ENCODE measurements around the gene WDR44.
"Not testable (repeated sequence)": the region's sequence is repeated elsewhere in the genome, so short reads cannot be mapped to it uniquely, and the experiment has no call there.

The WDR44 gene, protein sequence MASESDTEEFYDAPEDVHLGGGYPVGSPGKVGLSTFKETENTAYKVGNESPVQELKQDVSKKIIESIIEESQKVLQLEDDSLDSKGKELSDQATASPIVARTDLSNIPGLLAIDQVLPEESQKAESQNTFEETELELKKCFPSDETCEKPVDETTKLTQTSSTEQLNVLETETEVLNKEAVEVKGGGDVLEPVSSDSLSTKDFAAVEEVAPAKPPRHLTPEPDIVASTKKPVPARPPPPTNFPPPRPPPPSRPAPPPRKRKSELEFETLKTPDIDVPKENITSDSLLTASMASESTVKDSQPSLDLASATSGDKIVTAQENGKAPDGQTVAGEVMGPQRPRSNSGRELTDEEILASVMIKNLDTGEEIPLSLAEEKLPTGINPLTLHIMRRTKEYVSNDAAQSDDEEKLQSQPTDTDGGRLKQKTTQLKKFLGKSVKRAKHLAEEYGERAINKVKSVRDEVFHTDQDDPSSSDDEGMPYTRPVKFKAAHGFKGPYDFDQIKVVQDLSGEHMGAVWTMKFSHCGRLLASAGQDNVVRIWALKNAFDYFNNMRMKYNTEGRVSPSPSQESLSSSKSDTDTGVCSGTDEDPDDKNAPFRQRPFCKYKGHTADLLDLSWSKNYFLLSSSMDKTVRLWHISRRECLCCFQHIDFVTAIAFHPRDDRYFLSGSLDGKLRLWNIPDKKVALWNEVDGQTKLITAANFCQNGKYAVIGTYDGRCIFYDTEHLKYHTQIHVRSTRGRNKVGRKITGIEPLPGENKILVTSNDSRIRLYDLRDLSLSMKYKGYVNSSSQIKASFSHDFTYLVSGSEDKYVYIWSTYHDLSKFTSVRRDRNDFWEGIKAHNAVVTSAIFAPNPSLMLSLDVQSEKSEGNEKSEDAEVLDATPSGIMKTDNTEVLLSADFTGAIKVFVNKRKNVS

DNA sequence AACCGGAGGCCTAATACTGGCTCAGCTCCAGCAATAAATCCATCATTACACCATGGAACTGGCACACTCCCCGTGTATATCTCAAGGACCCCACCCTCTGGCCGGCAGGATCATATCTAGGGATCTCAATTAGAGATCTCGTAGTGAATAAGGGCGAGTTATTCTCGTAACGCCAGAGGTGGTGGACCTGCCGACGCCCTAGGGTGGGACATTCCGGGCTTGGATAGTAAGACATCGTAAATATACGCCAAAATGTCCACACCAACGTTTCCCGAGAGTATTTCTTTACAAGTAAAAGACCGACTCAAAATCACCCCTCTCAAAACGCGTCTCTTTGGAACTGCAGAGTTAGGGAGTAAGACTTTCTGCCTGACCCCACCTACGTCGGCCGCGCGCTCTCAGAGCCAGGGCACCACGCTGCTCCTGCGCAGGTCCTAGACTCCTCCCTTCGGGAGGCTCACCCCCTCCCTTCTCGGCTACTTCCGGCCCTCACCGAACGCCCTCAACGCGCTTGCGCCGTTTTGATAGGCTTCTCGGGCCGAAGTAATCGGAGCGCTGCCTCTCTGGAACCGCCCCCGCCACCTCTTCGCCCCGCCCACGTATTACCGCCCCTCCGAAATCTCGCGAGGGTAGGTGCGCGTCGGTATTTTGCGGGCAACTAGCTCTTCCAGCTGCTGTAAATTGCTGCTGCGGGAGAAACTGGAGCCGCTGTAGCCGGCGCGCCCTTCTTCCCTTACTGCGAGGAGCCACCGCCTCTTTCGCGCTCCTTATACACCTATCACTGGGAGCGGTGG is at the start of gene WDR44:
Gene WDR44, plus strand, starts transcription at position 643 of the 794 bp plus-strand sequence. CDS start 398 bp downstream, outside the sequence.
- DNase-seq (ENCODE audit: low read depth in 2 of 2): peak; percentile 79 to 86

DNA sequence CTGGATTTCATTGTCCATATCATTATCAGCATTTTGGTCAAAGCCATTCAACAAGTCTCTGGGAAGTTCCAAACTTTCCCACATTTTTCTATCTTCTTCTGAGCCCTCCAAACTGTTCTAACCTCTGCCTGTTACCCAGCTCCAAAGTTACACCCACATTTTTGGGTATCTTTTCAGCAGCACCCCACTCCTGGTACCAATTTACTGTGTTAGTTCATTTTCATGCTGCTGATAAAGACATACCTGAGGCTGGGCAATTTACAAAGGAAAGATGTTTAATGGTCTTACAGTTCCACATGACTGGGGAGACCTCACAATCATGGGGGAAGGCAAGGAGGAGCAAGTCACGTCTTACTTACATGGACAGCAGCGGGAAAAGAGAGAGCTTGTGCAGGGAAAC is 40.1 kb upstream of the WDR44 start:
- DNase-seq (ENCODE audit: low read depth in 2 of 2): not testable (repeated sequence)

DNA sequence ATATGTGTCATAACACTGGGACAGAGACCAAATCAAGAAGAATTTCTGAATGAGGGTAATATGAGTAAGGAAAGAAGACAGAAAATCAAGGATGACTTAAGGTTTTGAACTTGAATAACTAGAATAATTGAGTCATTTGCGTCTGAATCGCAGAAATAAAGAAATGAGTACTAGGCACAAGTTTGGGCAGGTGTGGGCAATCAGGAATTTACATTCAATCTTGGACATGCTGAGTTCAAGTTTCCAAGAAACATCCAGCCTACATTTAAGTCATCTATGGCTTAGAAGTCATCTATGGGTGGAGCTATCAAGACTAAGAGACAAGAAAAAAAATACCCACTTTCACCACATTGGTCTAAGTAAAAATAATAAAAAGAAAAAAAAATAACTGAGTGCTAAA is 30.4 kb upstream of the WDR44 start:
- no peak for DNase-seq (ENCODE audit: low read depth in 2 of 2)

DNA sequence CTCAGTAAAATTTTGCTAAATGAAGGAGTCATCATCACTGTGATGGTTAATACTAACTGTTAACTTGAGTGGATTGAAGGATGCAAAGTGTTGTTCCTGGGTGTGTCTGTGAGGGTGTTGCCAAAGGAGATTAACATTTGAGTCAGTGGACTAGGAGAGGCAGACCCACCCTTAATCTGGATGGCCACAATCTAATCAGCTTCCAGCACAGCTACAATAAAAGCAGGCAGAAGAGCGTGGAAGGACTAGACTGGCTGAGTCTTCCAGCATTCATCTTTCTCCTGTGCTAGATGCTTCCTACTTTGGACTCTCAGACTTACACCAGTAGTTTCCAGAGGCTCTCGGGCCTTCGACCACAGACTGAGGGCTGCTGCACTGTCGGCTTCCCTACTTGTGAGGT is 21.3 kb upstream of the WDR44 start:
- no peak for DNase-seq (ENCODE audit: low read depth in 2 of 2)

DNA sequence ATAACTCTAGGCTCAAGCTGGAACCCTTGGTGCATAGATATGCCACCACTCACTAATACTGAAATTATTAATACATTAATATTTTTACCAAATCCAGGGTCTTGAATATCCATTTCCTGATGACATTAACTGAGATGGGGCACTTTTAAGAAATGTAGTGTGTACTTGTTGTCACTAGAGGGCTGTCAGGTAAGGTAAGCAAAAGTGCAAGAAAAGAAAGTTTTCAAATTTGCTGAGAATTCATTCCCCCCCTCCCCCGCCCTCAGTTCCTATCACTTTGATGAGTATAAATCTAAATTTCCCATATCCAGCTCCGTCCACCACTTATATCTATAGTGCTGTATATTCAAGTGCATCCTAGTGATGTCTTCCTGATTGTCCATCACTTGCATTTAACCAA is 20.5 kb upstream of the WDR44 start:
- DNase-seq (ENCODE audit: low read depth in 2 of 2): no peak

DNA sequence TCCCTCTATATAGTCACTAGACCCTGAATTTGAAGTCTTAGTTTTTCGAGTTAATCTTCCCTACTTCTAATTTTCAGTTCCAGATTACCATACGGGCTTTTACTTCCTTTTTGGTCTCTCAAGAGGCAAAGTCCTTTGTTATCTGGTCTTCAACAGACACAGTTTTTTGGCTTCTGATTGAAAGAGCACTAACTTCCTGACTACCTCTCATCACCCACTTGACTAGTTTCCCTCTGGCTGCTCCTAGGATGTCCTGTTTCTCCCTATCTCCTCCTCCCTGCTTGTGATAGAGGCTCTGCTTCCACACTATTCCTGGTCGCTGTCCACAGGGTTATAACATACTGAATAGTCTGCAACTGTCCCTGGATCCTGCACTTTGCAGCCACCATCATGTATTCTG is 16.7 kb upstream of the WDR44 start:
- no peak for DNase-seq (ENCODE audit: low read depth in 2 of 2)

DNA sequence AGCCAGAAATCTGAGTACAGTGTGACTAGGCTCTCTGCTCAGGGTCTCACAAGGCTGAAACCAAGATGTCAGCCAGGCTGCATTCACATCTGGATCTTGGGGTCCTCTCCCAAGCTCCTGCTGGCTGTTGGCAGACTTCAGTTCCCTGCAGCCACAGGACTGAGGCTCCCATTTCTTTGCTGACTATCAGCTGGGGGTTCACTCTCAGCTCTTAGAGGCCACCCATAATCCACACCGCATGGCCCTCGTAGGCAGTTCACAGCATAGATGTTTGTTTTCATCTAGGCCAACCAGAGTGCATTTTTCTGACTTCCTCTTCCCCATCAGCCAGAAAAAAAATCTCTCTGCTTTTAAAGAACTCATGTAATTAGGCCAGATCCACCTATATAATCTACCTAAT is 8.2 kb upstream of the WDR44 start:
- DNase-seq (ENCODE audit: low read depth in 2 of 2): no peak

DNA sequence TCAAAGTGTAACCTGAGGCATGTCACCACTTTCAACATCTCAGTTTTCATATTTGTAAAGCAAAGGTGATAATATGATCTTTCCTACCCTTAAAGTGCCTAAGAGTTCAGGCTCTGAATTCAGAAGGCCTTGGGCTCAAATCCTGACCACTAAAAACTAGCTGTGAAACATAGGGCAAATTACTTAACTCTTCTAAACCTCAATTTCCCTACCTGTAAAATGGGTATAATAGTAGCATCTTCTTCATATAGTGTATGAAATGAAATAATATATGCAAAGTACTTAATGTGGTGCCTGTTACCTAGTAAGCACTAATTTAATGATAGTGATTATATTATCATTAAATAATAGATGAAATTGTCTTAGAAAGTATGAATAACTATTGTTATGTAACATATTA is 7.0 kb upstream of the WDR44 start:
- no peak for DNase-seq (ENCODE audit: low read depth in 2 of 2)

DNA sequence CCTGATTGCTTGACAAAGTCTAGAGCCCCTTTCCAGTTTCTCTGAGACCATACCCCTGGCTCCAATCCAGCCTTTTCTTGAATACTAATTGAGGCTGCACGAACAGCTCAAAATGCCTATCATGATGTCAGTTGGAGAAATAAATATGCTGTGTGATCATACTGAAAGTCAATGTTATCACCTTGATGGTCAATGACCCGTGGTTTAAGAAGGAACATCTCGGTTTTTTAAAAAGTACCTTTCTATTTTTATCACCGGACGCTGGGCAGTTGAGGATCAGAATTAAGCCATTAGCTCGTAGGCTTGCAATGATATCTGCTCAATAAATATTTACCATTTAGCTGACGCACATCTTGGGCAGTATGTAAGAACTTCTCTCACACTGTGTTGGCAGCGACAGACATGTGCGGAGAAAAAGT is 852 bp upstream of the WDR44 start:
- no peak for DNase-seq (ENCODE audit: low read depth in 2 of 2)

DNA sequence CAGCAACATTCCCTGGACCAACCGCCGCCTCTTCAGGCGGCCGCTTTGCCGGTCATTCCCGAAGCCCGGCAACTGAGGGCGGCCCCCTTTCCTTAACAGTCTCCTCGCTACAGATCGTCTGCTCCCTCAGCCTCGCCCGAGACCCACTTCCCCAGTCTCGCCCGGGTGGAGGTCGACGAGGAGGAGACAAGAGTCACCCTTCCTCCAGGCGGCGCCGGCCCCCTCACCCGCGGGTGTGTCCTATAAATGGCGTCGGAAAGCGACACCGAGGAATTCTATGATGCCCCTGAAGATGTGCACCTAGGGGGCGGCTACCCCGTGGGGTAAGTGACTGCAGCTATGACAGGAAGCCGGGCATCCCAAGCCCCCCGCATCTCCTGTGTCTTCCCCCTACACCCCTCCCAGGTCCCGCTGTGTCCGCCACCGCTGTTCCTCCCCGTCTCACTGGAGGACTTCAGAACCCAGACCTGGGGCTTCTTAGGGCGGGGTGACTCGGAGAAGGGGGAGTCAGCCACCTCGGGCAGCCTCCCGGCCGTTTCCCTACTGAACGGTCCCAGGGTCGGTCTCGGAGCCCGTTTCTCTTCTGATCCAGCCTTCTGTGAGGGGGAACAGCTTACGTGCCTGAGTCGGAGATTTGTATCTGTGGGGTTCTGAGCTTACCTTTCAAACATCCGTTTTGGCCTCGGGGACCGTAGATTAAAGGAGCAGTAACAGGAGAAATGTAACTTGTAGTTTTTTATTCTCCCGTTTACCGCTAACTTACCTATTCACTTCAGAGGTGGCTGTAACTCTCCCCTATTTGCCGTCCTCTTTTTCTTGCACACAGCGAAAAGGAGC is 570 bp downstream of the WDR44 start:
- peak; percentile 10 to 31 for DNase-seq (ENCODE audit: low read depth in 2 of 2)

DNA sequence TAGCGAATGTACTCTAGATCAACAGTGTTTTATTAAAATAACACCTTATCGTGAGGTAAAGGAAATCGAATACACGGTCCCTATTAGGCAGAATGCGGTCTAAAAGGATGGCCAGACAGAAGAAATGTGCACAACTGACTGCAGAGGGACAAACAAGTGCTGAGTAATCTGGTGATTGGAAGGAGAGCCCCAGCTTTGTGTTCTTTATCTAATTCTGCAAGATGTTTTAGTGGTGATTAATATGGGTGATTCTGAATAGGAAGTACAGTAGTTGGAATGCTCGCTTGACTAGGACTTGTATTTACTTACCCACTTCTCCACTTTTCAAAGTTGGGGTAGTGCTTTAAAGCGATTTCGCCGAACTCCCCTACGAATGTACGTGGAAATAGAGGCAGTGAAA is 1.2 kb downstream of the WDR44 start:
- DNase-seq (ENCODE audit: low read depth in 2 of 2): no peak

DNA sequence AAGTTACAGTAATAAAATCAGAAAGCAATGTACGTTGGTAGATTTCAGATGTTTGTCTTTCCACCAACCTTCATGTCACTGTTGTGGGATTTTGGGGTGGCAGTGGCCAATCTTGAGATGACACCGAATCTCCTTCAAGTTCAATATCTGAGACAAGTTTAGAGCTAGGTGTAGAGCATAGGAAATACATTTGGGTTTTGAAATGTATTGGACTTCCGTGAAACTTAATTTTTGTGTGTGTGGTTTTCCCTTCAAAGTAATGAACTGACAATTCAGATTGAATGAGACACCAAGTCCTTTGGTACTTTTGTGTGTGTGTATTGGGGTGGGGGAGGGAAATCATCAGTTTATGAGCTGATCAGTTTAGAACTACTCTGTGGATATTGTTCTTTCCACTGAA is 1.8 kb downstream of the WDR44 start:
- DNase-seq (ENCODE audit: low read depth in 2 of 2): no peak

DNA sequence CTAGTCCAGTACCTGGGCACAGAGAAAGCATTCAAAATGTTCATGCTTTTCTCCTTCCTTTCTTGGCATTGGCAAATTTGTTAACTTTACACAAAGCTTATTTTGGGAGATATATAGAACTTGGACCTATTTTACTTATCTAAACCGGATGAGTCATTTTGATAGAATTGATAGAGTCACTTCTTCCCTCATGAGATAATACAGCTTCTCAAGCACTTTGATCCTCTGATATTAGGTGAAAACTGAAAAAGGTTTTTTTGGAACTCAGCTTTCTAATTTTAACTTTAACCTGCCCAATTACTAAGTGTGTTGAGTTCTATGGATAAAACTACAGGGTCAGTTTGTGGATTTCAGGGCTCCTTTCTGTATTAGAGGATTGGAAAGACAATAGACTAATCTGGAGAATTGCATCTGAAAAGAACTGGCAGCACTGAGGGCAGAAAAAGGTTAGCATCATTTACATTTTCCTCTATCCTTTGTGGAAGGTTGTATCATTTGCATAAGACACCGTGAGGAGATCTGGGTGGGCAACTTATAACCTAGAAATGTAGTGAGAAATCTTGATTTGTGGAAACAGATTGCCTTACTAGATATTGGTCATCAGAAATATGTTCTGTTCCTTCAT is 2.4 kb downstream of the WDR44 start:
- no peak for DNase-seq (ENCODE audit: low read depth in 2 of 2)

DNA sequence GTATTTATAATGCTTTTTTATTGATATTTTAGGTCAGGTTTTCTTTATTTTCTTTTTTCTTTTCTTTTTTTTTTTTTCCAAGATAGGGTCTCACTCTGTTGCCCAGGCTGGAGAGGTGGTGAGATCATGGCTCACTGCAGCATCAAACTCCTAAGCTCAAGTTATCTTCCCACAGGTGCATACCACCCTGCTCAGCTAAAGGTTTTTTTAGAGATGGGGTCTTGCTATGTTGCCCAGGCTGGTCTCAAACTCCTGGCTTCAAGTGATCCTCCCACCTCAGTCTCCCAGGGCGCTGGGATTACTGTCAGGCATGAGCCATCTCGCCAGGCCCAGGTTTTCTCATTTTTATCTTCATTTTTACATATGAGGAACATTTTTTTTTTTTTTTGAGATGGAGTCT is 3.3 kb downstream of the WDR44 start:
- no peak for DNase-seq (ENCODE audit: low read depth in 2 of 2)

DNA sequence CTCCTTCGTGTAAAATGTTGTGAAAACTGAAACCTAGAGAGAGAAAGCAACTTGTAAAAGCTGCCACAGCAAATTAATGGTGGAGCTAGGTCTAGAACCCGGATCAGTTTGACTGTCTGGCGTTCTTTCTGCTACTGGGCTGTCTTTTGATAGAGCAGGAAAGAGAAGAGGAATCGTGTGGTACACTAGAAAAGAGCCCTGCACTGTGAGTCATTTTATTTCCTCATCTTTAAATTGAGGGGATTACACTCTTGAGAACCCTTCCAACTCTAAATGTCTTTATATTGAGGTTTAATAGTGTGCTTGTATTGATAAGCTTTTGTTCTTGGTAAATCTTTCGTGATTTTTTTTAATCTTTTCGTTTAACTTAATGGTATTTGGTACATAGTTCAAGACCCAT is 4.3 kb downstream of the WDR44 start:
- no peak for DNase-seq (ENCODE audit: low read depth in 2 of 2)

DNA sequence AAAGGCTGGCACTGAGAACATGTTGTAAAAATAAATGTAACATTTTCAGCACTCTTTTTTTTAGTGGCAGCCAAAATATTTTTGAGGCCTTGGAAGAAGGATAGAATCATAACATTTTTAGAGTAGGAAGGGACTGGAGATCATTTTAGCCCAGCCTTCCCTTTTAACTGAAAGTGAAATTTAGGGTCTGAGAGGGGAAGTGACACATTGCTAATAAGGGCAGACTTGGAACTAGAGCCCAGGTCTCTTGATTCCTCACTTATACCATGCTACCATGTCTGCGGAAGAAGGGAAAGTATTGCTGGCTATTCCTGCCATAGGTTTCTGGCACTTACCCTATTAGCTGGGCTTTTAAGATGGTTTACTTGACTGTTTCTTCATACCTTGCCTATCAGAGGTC is 4.8 kb downstream of the WDR44 start:
- DNase-seq (ENCODE audit: low read depth in 2 of 2): no peak

DNA sequence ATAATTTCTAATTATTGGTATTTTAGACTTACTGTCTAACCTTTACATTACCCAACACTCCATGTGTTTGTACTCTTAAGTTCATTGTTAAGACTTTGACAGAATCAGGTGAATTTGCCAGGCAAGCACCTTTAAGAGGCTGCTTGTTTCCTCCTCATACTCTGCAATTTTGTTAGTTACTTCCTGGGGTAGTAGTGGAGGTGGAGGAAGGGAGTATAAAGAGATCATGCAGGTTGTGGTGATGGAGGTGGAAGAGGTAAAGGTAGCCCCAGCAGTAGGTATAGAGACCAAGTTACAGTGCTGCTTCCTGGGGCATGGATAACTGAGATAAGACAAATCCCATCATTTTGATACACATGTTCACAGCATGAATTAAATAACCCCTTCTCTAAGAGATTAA is 6.7 kb downstream of the WDR44 start:
- DNase-seq (ENCODE audit: low read depth in 2 of 2): no peak

DNA sequence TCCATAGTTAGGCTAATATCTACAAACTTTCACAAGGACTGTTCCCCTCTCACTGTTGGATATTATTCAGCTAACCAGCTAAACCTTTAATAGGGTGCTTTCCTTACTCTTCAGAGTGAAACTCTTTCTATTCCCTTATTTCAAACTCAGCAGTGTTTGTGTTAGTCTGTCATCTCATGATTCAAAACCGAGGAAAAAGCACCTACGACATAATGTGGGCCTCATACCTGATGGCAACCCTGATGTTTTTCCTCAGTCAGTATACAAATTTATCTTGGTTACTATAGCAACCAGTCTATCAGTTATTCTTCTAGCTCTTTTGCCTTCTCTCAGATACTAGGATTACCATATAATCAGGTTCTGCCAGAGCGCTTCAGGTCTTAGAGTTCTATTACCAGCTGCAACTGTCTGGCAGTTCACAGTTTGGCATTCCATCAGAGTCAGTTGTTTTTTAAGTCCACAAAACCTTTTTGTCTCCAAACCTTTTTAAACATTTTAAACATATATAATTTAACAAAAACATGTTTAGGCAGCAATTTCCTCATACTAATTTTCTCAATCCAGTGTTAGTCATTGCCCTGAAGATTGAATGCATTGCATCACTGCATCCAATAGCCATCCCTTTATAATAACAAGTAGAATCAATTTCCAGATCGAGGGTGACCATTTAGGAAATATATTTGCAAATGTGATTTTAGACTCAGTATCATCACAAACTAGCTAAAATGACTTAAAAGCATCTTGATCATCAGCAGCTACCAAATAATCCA is 7.4 kb downstream of the WDR44 start:
- DNase-seq (ENCODE audit: low read depth in 2 of 2): no peak

DNA sequence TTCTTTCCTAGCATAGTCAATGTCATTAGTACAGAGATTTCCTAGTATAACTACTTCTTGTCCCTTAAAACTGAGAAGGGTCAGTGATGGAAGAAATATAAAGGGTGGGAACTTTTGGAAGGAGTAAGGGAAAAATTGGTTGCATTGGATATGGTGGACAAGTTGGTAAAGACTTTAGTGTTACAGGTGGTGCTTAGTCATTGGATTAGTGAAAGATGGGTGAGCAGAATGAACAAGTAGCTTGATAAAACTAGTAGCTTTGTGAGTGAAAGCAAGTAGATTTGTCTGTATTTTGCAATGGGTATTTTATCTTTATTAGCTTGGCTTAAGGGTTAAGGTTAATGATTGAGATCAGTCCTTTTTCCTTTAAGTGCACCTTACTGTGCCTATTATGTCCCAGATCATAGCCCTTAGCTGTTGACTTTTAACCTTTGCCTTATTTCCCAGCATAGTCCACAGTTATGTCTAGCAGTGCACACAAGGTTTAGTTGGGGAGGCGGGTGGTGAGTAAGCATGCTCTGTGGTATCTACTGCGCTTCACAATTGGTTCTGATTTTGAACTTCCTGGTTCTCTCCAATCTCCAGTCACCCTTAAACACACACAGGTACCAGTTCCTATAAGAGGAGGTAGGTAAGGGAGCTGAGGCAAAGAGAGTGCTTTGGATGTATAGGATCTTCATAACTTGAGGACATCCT is 9.5 kb downstream of the WDR44 start:
- DNase-seq (ENCODE audit: low read depth in 2 of 2): no peak

Measured in stimulated activated CD8-positive, alpha-beta memory T cell treated with anti-CD3 and anti-CD28 coated beads, Interleukin-2, amount 100 ng/mL, for 48 hours (primary cell).